Thoracic aorta (tissue), 2 donors: ENCODE results near the gene AK3. TPM values are rescaled to one million over a fixed set of nuclear protein-coding genes. Genes with fewer than 3 reads are reported as not detected.
"Not testable (repeated sequence)": the region's sequence is repeated elsewhere in the genome, so short reads cannot be mapped to it uniquely, and the experiment has no call there.

ENCODE experiments used
- ATAC-seq: fragments of 150-250 bp; one replicate; pipeline ENCODE4 v1.8.0; 2017; ENCODE audit warnings: low read depth; ENCODE audit not compliant: insufficient number of reproducible peaks, low FRiP score
- DNase-seq: peaks from one replicate; pipeline ENCODE4 v3.0.0-alpha.2; 2020; ENCODE audit warnings: low spot score
- H3K27ac ChIP-seq, 2 donors: fragments of 200-600 bp; sonication (generic); 1 replicate in 1 of 2; 2 replicates in 1 of 2; pipeline ENCODE4 v1.5.1; 2016; ENCODE audit warnings: mild to moderate bottlenecking in 2 of 2, moderate library complexity in 2 of 2
- H3K27me3 ChIP-seq: fragments of 200-600 bp; sonication (generic); replicated peaks from 2 replicates; pipeline ENCODE4 v1.6.0; 2016; ENCODE audit warnings: mild to moderate bottlenecking; ENCODE audit not compliant: insufficient read depth
- H3K36me3 ChIP-seq: fragments of 200-600 bp; sonication (generic); one replicate; pipeline ENCODE4 v1.5.1; 2016
- H3K4me1 ChIP-seq, 2 donors: fragments of 200-600 bp; sonication (generic); 1 replicate in 1 of 2; 2 replicates in 1 of 2; pipeline versions ENCODE4 v1.5.1 to v1.6.0; 2016; ENCODE audit warnings: low read depth in 2 of 2, mild to moderate bottlenecking in 1 of 2; ENCODE audit not compliant: control insufficient read depth in 1 of 2
- H3K4me3 ChIP-seq: fragments of 200-600 bp; sonication (generic); 2 replicates; pipeline ENCODE4 v1.5.1; 2016; ENCODE audit warnings: mild to moderate bottlenecking
- H3K9me3 ChIP-seq: fragments of 200-600 bp; sonication (generic); 2 replicates; pipeline ENCODE4 v1.5.1; 2016
- total RNA-seq, 2 donors: library from RNA; depleted of rRNA; stranded (reverse); fragments of >200 nt; gene quantifications; one replicate each; pipeline versions ENCODE4 v1.1.0 to v1.2.3, GENCODE V29; 2016
- TF ChIP-seq, protein P1 (sequence below): fragments of 200-600 bp; sonication (generic); IDR thresholded peaks from one replicate; pipeline ENCODE4 v1.5.1; 2019; ENCODE audit warnings: antibody characterized with exemption

The AK3 gene
- total RNA-seq, 2 donors from 2014 or later = 50.5 to 72.9 TPM

DNA sequence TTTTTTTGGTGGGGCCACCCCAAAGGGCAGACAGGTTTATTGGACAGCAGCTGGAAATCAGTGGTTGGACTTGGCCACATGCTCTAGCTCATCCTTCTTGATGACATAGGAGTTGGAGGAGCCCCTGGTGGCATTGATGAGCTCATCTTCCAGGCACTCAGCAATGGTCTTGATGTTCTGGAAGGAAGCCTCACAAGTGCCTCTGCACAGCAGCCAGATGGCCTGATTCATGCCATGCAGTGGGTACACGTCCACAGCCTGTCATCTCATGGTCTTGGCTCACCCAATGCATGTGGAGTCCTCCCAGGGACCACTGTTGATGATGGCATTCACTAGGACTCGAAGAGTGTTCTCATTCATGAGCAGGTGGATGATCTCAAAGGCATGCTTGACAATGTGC, 40.4 kb upstream of the AK3 start:
- no peaks in the 10 kb centered on the region for H3K9me3 ChIP-seq

GRCh38 chr9:4780651-4781050, 39.6 kb upstream of the AK3 start:
- H3K9me3 ChIP-seq = no peaks in the 10 kb centered on the region
- H3K27me3 ChIP-seq = no peaks in the 10 kb centered on the region
- no peak for DNase-seq
- no peak overlapping the region for H3K4me3 ChIP-seq
- H3K36me3 ChIP-seq = no peaks in the 10 kb centered on the region
- ATAC-seq = no peak
- TF ChIP-seq, protein P1, sequence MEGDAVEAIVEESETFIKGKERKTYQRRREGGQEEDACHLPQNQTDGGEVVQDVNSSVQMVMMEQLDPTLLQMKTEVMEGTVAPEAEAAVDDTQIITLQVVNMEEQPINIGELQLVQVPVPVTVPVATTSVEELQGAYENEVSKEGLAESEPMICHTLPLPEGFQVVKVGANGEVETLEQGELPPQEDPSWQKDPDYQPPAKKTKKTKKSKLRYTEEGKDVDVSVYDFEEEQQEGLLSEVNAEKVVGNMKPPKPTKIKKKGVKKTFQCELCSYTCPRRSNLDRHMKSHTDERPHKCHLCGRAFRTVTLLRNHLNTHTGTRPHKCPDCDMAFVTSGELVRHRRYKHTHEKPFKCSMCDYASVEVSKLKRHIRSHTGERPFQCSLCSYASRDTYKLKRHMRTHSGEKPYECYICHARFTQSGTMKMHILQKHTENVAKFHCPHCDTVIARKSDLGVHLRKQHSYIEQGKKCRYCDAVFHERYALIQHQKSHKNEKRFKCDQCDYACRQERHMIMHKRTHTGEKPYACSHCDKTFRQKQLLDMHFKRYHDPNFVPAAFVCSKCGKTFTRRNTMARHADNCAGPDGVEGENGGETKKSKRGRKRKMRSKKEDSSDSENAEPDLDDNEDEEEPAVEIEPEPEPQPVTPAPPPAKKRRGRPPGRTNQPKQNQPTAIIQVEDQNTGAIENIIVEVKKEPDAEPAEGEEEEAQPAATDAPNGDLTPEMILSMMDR = no peak
- H3K27ac ChIP-seq = no peak overlapping the region
- H3K4me1 ChIP-seq = no peaks in the 10 kb centered on the region

More for the DNA sequence above, 40.4 kb upstream of the AK3 start:
- TF ChIP-seq, protein P1 = no peak
- Histone ChIP-seq H3K4me1 (no peaks in the 10 kb centered on the region), H3K27ac (no peak overlapping the region), H3K27me3 (no peaks in the 10 kb centered on the region), H3K4me3 (no peak overlapping the region), H3K36me3 (no peaks in the 10 kb centered on the region)
- ATAC-seq (no peak), DNase-seq (no peak)

GRCh38 chr9:4774958-4775357, 34.0 kb upstream of the AK3 start:
- H3K4me1 ChIP-seq, ATAC-seq, H3K4me3 ChIP-seq: not testable (repeated sequence)

GRCh38 chr9:4774209-4774608, 33.2 kb upstream of the AK3 start:
- ATAC-seq = peak; percentile 69

More at GRCh38 chr9:4774958-4775357, 34.0 kb upstream of the AK3 start:
- H3K36me3 ChIP-seq, H3K27ac ChIP-seq, H3K27me3 ChIP-seq, H3K9me3 ChIP-seq, DNase-seq: not testable (repeated sequence)

GRCh38 chr9:4771788-4772187, 30.8 kb upstream of the AK3 start:
- no peak overlapping the region for H3K4me3 ChIP-seq
- TF ChIP-seq, protein P1 = no peak
- ATAC-seq = no peak

More at GRCh38 chr9:4774209-4774608, 33.2 kb upstream of the AK3 start:
- no peaks in the 10 kb centered on the region for H3K36me3 ChIP-seq
- no peaks in the 10 kb centered on the region for H3K4me1 ChIP-seq
- no peak overlapping the region for H3K27ac ChIP-seq
- H3K9me3 ChIP-seq = no peaks in the 10 kb centered on the region
- DNase-seq = no peak
- TF ChIP-seq, protein P1 = no peak
- H3K27me3 ChIP-seq = no peaks in the 10 kb centered on the region
- no peak overlapping the region for H3K4me3 ChIP-seq

More at GRCh38 chr9:4771788-4772187, 30.8 kb upstream of the AK3 start:
- no peaks in the 10 kb centered on the region for H3K4me1 ChIP-seq
- H3K27me3 ChIP-seq = no peaks in the 10 kb centered on the region
- no peaks in the 10 kb centered on the region for H3K9me3 ChIP-seq
- no peak for DNase-seq
- no peak overlapping the region for H3K27ac ChIP-seq
- no peaks in the 10 kb centered on the region for H3K36me3 ChIP-seq
